Stimulated activated CD8-positive, alpha-beta memory T cell treated with anti-CD3 and anti-CD28 coated beads, Interleukin-2, amount 100 ng/mL, for 48 hours (primary cell): ENCODE data around the gene FCN2.

Experiments
- DNase-seq, 2 donors: peaks; one replicate each; pipeline ENCODE4 v3.0.0-alpha.2; 2020; ENCODE audit warnings: low read depth in 2 of 2

FCN2 gene

GRCh38 chr9:134887686-134888602 is 7.3 kb downstream of the FCN2 start:
- DNase-seq, result no peak

GRCh38 chr9:134888603-134889190 is 8.1 kb downstream of the FCN2 start:
- no peak for DNase-seq

- DNase-seq, result no peak
Measured at GRCh38 chr9:134889386-134890154, 9.0 kb downstream of the FCN2 start.

- no peak for DNase-seq
Measured at GRCh38 chr9:134890155-134890495, 9.5 kb downstream of the FCN2 start.

GRCh38 chr9:134891053-134891452 is 10.4 kb downstream of the FCN2 start:
- no peak for DNase-seq

- DNase-seq, result no peak
Measured at GRCh38 chr9:134891713-134892112, 11.1 kb downstream of the FCN2 start.

GRCh38 chr9:134892221-134892620 is 11.6 kb downstream of the FCN2 start:
- no peak for DNase-seq

- no peak for DNase-seq
Measured at GRCh38 chr9:134892820-134893420, 12.3 kb downstream of the FCN2 start.

- no peak for DNase-seq
Measured at GRCh38 chr9:134894136-134894860, 13.7 kb downstream of the FCN2 start.

GRCh38 chr9:134895097-134895496 is 14.5 kb downstream of the FCN2 start:
- no peak for DNase-seq

GRCh38 chr9:134895567-134895907 is 14.9 kb downstream of the FCN2 start:
- DNase-seq, result no peak

GRCh38 chr9:134895908-134896833 is 15.6 kb downstream of the FCN2 start:
- no peak for DNase-seq

- no peak for DNase-seq
Measured at GRCh38 chr9:134896834-134897583, 16.4 kb downstream of the FCN2 start.

- DNase-seq, result no peak
Measured at GRCh38 chr9:134897584-134898170, 17.1 kb downstream of the FCN2 start.

- DNase-seq, result no peak
Measured at GRCh38 chr9:134898319-134898718, 17.7 kb downstream of the FCN2 start.

- DNase-seq, result no peak
Measured at GRCh38 chr9:134899168-134899567, 18.6 kb downstream of the FCN2 start.

- no peak for DNase-seq
Measured at GRCh38 chr9:134899818-134900217, 19.2 kb downstream of the FCN2 start.

- DNase-seq, result no peak
Measured at GRCh38 chr9:134902936-134903335, 22.3 kb downstream of the FCN2 start.

- no peak for DNase-seq
Measured at GRCh38 chr9:134908524-134909309, 28.1 kb downstream of the FCN2 start.
